HG02981 (cell line): ENCODE data around the gene HAPLN2.
A peak's percentile ranks its signal among the peaks of the same experiment; 100 is the strongest.

Source experiments
- ATAC-seq: cut with Tn5 transposase; IDR thresholded peaks from one replicate; pipeline ENCODE4 v1.9.1; 2021; ENCODE audit warnings: mild to moderate bottlenecking, moderate library complexity; ENCODE audit not compliant: unreplicated experiment

Gene HAPLN2

DNA sequence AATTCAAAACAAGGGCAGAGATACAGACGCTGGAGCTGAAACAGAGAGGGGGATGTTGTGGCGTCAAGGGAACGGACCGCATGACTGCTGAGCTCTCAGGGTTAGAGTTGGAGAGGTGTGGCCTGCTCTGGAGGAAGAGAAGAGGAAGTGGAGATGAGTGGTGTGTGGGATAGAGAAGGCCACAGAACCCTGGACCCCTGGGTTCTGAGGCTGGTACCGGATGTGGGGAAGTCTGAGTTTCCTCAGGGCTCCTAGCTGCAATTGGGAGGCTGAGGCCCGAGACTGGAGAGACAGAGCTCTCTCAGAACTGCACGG lies 24.5 kb downstream of the HAPLN2 start:
- ATAC-seq: peak; percentile 49

DNA sequence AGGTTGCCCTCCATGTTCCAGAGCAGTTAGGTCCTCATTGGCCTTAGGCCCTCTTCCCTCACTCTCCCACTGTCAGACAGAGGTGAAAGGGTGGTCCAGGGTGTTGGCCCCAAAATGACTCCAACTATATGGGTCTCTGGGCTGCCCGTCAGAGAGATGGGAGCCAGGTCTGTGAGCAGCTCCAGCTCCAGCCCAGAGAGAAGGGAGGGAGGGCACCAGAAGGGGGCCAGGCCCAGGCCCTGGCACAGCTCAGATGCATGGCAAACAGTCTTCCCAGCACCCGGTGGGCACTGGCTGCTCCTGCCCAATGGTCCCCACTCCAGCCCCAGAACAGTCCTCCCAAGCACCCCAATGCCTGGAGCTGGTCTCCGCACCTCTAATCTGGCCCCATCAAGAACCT lies 24.9 kb downstream of the HAPLN2 start:
- no peak for ATAC-seq

DNA sequence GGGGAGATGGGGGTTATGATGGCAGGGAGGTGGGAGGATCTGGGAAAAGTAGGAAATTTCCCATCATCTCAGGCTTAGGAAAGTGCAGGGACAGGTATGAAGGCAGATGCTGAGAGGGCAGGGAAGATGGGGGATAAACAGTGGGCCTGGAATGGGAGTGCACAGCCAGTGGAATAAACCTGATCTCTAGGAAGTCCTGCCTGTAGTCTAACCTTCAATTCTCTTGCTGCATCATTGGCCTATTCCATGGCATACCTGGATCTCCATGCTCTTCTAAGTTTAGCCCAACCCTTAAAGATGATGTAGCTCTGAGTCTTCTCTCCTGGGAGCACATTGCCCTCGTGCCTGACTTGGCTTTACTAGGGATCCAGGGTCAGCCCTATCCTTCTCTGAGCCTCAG lies 25.4 kb downstream of the HAPLN2 start:
- ATAC-seq: no peak

DNA sequence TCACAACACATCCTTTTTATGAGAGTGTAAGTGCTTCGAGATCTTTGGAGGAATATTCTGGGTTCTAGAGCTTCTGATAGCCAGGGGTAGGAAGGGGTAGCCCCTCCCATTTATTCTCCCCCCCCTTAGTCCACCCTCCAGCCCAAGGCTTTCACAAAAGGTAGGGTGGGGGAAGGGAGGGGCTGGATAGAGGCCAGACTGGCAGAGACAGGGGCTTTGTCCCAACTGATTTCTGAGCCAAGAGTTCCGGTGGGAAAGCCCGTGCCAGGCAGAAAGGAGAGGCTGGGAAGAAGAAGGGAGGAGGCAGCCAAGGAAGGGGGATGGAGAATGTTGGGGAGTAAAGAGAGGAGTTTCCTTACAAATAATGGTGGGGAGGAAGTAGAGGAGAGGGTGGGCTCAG lies 25.8 kb downstream of the HAPLN2 start:
- ATAC-seq: no peak

DNA sequence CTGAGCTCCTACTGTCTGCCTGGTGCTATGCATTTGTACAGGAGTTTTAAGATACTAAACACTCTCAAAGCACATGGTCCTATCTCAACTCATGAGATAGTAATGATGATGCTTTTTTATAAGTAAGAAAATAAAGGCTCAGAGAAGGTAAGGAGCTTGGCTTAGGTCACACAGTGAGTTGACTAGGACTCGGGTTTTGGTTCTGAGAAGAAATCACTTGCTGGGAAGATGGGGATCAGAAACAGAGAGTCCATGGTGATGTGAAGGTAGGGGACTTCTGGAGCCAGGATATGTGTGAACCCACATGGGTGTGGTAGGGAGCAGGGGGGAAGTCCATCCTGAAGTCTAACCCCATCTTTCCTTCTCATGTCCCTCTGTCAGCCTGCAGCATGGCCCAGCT lies 26.5 kb downstream of the HAPLN2 start:
- ATAC-seq: no peak

DNA sequence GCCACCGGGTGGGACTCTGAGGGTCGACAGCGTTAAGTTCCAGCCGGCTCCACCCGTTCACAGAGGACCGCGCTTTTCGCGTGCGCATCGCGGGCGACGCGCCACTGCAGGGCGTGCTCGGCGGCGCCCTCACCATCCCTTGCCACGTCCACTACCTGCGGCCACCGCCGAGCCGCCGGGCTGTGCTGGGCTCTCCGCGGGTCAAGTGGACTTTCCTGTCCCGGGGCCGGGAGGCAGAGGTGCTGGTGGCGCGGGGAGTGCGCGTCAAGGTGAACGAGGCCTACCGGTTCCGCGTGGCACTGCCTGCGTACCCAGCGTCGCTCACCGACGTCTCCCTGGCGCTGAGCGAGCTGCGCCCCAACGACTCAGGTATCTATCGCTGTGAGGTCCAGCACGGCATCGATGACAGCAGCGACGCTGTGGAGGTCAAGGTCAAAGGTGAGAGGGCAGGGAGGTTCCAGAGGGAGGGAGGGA lies 27.6 kb downstream of the HAPLN2 start:
- no peak for ATAC-seq

DNA sequence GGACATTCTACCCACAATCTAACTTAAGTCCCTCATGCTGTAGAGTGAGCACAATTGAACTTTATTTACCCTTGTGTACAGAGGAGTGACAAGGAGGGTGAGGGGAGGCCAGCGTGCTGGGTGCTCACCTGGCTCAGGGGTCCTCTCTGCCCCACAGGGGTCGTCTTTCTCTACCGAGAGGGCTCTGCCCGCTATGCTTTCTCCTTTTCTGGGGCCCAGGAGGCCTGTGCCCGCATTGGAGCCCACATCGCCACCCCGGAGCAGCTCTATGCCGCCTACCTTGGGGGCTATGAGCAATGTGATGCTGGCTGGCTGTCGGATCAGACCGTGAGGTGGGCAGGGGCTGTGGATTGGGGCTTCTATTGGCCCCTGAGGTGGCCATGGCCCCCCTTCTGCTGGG lies 28.1 kb downstream of the HAPLN2 start:
- no peak for ATAC-seq

DNA sequence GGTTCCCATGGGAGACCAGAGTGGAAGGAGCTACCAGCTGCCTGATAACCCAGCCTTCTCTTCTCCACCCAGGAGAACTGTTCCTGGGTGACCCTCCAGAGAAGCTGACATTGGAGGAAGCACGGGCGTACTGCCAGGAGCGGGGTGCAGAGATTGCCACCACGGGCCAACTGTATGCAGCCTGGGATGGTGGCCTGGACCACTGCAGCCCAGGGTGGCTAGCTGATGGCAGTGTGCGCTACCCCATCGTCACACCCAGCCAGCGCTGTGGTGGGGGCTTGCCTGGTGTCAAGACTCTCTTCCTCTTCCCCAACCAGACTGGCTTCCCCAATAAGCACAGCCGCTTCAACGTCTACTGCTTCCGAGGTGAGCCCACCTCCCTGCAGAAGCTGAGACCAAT lies 29.3 kb downstream of the HAPLN2 start:
- no peak for ATAC-seq

DNA sequence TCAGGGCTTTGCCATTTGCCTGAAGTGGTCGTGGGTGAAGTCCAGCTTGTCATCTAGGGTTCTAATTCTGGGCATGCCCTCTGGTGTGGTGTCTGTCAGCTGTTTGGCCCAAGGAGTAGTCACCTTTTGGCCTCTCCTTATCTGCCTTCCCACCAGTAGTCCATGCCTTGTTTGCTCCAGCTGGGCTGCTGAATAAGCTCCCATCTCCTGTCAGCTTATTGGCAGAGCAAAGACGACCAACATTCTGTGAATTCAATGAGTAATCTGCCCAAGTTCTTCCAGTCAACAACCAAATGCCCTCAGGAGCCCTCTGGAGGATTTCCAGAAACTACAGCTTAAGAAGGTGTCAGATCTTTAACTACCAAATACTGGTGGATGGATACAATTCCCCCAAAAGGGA lies 29.7 kb downstream of the HAPLN2 start:
- no peak for ATAC-seq

DNA sequence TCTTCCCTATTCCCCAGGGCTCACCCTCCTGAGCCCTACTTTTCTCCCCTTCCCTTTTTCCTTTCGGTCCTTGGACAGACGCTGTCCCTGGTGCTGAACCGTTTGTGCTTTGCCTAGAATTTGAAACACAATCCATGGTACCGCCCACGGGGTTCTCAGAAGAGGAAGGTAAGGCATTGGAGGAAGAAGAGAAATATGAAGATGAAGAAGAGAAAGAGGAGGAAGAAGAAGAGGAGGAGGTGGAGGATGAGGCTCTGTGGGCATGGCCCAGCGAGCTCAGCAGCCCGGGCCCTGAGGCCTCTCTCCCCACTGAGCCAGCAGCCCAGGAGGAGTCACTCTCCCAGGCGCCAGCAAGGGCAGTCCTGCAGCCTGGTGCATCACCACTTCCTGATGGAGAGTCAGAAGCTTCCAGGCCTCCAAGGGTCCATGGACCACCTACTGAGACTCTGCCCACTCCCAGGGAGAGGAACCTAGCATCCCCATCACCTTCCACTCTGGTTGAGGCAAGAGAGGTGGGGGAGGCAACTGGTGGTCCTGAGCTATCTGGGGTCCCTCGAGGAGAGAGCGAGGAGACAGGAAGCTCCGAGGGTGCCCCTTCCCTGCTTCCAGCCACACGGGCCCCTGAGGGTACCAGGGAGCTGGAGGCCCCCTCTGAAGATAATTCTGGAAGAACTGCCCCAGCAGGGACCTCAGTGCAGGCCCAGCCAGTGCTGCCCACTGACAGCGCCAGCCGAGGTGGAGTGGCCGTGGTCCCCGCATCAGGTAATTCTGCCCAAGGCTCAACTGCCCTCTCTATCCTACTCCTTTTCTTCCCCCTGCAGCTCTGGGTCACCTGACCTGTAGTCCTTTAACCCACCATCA lies 33.1 kb downstream of the HAPLN2 start:
- ATAC-seq: no peak

DNA sequence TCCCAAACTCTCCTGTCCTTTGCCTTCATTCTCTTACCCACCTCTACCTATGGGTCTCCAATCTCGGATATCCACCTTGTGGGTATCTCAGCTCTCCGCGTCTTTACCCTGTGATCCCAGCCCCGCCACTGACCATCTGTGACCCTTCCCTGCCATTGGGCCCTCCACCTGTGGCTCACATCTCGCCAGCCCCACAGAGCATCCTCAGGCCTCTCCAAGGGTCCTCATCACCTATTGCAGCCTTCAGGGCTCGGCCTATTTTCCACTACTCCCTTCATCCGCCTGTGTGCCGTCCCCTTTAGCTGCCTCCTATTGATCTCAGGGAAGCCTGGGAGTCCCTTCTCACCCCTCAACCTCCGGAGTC lies 33.8 kb downstream of the HAPLN2 start:
- ATAC-seq: no peak

DNA sequence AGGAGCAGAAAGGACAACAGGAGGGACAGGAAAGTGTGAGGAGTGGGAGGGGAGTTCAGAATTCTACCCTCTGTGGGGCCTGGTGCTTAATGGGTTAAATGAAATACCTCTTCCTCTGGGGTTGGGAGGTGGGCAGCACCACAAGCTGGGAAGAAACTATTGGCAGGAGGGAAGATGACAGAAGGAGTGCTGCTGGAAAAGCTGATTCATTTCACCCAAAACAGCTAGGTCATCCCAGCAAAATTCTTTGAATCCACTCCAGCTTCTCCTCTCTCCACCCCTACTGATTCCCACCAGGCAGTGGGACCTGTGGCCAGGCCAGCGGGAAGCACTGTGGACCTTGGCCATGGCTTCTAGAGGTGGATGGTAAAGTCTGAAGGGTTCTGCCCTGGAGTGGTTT lies 35.5 kb downstream of the HAPLN2 start:
- ATAC-seq: no peak

DNA sequence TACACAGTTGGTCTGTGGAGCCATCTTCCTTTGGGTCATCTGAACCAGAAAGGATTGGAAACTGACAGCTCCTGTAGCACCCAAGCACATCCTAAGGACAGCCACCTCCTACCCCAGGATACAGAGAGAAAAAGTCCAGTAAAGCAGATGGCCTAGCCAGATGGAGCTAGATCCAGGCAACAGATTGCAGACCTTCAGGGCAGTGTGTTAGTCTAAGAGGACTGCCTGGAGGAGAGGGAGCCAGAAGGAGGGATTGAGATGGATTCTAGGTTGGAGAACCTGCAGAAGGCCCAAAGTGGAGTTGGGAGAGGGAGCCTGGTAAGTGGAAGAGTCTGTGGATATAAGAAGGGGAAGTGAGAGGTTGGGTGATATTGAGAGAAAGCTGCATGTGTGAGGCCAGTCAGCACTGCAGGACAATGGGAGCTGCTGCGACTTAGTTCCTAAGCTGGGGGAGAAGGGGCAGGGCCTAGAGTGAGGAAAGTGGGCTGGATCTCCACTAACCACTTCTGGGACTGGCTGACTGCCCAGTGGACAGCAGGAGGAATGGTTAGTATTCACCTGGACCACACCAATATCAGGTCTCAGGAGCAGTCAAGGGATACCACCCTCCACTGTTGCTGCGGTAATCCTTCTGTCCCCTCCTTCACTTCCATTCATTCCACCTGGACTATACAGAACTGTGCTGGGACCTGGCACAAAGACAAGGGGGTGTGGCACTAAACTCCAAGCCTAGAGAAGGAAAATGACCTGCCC lies 36.1 kb downstream of the HAPLN2 start:
- no peak for ATAC-seq

DNA sequence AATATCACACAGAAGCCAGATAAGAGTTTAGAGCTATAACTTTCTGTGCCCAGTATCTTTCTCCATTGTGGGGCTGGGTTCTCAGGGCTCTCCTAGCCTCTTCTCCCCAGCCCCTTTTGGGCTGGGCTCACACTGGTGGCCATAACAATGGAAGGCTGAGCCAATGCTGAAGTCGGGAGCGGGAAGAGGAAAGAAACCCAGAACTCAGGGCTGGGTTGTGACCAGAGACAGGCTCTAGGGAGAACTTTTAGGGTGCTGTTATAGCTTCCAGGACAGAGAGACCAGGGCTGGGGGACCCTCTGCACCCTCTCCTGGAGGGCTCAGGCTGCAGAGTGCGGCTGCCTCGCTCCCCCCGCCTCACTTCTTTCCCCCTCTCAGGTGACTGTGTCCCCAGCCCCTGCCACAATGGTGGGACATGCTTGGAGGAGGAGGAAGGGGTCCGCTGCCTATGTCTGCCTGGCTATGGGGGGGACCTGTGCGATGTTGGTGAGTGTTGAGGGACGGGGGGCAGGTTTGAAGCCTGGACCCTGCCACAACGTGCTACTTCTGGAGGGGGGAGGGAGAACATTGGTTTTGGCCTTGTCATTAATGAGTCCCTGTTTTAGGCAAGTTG lies 36.8 kb downstream of the HAPLN2 start:
- ATAC-seq: no peak

DNA sequence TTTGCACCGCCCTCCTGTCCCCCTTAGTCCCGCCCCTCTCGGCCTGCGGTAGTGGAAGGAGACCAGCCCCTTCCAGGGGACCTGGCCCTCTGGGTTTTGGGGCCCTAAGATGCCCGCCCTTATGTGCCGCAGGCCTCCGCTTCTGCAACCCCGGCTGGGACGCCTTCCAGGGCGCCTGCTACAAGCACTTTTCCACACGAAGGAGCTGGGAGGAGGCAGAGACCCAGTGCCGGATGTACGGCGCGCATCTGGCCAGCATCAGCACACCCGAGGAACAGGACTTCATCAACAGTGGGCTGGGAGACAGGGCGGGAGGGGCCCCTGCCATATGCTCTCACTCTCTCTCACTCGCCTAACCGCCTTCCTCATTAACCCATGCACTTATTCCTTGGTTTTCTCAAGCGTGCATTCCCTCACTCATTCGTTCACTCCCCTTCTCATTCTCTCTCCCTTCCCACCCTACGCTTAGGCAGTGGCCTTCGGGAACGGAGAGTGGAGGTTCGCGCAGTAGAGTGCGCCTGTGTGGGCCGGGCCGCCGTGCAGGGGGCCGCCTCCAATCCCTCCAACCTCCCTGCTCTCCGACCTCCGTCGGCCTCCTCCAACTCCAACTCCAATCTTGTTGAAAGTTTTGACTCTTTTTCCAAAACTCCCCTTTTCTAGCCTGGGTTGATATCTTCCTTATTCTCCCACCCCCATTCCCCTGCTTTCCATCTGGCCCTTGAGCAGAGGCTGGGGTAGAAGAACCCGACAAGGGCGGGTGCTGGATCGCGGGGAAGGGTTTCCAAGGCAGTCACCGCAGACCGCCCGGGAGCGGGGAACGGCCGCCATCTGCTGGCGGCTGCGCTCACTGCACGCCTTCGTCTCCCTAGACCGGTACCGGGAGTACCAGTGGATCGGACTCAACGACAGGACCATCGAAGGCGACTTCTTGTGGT lies 37.9 kb downstream of the HAPLN2 start:
- no peak for ATAC-seq

DNA sequence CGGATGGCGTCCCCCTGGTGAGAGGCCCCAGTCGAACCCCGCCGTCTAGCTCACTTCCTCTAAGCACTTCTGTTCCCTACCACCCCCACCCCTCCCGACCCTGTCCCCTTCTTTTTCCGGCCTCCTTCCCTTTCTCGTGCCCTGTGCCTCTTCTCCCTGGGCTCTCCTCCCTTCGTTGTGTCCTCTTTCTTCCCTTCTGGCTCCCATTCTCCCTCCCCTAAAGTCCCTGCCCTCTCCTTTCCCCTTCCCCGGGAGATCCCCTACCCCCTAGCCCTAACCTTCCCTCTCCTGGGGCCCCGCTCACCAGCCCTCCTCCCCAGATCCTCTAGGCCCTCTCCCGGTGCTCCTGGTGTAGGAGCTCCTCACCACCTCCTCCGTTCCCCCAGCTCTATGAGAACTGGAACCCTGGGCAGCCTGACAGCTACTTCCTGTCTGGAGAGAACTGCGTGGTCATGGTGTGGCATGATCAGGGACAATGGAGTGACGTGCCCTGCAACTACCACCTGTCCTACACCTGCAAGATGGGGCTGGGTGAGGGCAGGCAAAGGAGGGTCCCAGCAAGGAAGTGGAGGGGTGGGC lies 38.6 kb downstream of the HAPLN2 start:
- ATAC-seq: no peak

DNA sequence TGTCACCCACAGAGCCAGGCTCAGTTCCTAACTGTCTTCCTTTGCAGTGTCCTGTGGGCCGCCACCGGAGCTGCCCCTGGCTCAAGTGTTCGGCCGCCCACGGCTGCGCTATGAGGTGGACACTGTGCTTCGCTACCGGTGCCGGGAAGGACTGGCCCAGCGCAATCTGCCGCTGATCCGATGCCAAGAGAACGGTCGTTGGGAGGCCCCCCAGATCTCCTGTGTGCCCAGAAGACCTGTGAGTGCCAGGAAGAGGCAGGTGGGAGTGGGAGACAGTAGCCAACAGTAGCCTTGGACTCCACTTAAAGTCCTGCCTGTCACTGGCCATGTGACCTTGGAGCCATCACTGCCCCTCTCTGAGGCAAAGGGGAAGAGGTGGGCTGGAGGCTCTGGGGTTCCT lies 39.3 kb downstream of the HAPLN2 start:
- no peak for ATAC-seq

DNA sequence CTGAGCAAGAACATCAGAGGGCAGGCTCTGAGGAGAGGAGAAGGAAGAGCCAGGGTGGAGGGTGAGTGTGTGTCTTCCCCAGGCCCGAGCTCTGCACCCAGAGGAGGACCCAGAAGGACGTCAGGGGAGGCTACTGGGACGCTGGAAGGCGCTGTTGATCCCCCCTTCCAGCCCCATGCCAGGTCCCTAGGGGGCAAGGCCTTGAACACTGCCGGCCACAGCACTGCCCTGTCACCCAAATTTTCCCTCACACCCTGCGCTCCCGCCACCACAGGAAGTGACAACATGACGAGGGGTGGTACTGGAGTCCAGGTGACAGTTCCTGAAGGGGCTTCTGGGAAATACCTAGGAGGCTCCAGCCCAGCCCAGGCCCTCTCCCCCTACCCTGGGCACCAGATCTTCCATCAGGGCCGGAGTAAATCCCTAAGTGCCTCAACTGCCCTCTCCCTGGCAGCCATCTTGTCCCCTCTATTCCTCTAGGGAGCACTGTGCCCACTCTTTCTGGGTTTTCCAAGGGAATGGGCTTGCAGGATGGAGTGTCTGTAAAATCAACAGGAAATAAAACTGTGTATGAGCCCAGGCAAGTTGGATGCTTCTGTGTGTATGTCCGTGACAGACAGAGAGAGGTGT lies 39.8 kb downstream of the HAPLN2 start:
- ATAC-seq: no peak

DNA sequence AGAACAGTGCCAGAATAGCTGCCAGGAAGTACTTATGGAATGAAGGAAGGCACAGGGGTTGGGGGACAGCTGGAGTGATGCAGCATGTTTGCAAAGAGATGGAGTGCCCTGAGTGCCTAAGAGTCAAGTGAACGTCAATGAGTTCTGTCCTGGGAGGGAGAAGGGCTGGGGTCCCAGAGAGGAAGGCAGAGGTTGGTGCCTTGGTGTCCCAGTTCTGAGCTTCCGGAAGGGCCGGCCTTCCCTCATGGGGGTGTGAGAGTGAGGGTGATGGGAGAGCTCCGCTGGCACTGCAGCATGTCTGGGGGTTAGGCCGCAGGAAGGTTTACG lies 40.4 kb downstream of the HAPLN2 start:
- no peak for ATAC-seq

DNA sequence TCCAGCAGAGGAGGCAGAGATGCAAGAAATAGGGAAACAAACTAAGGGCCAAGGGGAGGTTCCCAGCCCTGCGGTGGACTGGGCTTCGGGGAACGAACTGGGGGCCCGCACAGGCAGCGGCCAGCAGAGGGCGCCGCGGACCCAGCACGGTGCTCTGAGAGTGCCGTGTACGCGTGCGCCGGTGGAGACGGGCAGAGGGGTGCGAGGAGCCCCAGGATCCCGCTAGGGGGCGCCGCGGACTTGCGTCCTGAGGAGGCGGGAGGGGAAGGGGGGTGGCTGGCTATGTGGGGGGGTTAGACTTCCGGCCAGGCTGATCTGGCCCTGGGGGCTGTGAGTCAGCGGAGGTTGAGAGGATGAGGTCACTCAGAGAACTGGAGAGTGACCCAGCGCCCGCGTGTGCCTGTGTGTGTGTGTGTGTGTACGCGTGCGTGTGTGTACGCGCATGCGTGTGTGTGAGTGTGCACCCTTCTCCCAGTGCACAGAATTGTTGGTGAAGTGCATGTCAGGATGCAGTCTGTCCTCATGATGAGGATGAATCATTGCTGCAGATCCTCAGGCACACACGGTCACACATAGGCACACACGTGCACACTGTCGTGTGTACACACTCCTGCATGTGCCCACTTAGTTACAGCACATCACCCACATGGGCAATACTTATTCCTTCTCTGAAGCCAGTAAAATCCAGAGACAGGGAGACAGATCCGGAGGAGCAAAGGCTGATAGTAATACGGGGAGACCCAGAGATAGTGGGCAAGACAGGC lies 41.0 kb downstream of the HAPLN2 start:
- peak; percentile 67 for ATAC-seq
